ENCODE data around the gene ZNF563.

DNA sequence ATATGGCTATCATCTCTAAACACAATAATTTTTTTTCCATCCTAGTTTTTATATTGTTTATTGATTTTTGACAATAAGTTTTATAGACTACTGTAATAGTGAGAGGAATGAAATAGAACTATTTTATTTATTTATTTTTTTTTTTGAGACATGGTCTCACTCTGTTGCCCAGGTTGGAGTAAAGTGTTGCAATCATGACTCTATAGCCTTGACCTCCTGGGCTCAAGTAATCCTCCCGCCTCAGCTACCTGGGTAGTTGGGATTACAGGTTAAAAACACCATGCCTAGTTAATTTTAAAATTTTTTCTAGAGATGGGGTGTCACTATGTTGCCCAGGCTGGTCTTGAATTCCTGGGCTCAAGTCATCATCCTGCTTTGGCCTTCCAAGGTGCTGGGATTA, 40.6 kb upstream of the ZNF563 start:
- TF ChIP-seq, protein P1, sequence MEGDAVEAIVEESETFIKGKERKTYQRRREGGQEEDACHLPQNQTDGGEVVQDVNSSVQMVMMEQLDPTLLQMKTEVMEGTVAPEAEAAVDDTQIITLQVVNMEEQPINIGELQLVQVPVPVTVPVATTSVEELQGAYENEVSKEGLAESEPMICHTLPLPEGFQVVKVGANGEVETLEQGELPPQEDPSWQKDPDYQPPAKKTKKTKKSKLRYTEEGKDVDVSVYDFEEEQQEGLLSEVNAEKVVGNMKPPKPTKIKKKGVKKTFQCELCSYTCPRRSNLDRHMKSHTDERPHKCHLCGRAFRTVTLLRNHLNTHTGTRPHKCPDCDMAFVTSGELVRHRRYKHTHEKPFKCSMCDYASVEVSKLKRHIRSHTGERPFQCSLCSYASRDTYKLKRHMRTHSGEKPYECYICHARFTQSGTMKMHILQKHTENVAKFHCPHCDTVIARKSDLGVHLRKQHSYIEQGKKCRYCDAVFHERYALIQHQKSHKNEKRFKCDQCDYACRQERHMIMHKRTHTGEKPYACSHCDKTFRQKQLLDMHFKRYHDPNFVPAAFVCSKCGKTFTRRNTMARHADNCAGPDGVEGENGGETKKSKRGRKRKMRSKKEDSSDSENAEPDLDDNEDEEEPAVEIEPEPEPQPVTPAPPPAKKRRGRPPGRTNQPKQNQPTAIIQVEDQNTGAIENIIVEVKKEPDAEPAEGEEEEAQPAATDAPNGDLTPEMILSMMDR (IDR thresholded peaks at IDR 0.05; ENCODE audit: poor library complexity): no peak
- no peak for TF ChIP-seq EZH2 (IDR thresholded peaks at IDR 0.05; ENCODE audit: borderline replicate concordance)
